Caki2 (cell line): Measurements from ENCODE around the gene EML4. TPM values are rescaled to one million over a fixed set of nuclear protein-coding genes. Genes with fewer than 3 reads are reported as not detected.

Experiments
- DNase-seq: peaks from one replicate; pipeline ENCODE4 v3.0.0-alpha.2; 2015; ENCODE audit warnings: low read depth
- in situ Hi-C: cut with HindIII; loops from 2 replicates; pipeline ENCODE4 v1.10.0; 2016; ENCODE audit warnings: low sequenced_read_pairs, low pct_unique_long_range_greater_than_20kb, mixed read lengths
- total RNA-seq: library from RNA; depleted of rRNA; stranded (reverse); fragments of >200 nt; shearing (Covaris generic); gene quantifications from 2 replicates; pipeline ENCODE4 v1.2.3, GENCODE V29; 2014; ENCODE audit warnings: low replicate concordance

EML4 gene
- total RNA-seq, 1 experiment from 2014 or later, result 55.0 TPM

GRCh38 chr2:42135381-42136312 is 33.5 kb upstream of the EML4 start:
- DNase-seq, result no peak
- in situ Hi-C loops, result no loop called here

- in situ Hi-C loops, result no loop called here
- DNase-seq, result no peak
These were observed 32.4 kb upstream of the EML4 start for GRCh38 chr2:42136782-42137124.

DNA sequence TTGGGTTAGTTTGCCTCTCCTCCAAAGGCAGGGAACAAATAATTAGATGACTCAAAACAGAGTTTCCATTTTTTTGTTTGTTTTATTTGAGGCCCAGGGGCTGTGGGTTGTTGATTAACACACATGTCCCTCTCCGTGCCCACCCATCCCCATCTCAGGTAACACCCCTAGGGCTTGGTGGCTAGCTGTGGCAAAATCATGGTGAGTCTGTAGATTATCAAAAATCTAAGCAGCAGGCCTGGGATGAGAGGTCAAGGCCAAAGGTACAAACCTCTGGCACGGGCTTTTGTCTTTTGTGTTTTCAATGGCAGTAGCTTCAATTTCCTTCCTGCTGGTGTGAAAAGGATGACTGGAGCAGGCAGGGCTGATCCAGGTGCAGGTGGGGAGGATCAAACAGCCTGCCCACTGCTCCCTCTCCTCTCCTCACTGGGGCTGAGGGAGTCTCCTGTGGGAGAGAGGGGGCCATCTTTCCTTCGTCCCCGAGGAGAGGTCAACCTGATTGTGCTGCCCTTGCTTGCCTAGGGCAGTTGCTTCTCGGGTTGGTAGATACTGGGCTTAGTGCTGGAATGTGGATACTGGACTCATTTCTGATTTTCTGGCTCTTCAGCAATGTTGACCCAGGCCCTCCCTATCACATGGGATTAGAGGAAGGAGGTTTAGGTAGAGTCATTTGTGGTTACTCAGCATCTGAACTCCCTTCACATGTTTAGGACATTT is 31.9 kb upstream of the EML4 start:
- in situ Hi-C loops, result no loop called here
- peak; percentile 91 for DNase-seq

- DNase-seq, result peak; percentile 92
- in situ Hi-C loops, result no loop called here
These were observed 30.8 kb upstream of the EML4 start for GRCh38 chr2:42138163-42139015.

- in situ Hi-C loops, result no loop called here
- DNase-seq, result no peak
These were observed 30.1 kb upstream of the EML4 start for GRCh38 chr2:42139101-42139500.

GRCh38 chr2:42140496-42140895 is 28.7 kb upstream of the EML4 start:
- DNase-seq, result no peak
- in situ Hi-C loops, result no loop called here

DNA sequence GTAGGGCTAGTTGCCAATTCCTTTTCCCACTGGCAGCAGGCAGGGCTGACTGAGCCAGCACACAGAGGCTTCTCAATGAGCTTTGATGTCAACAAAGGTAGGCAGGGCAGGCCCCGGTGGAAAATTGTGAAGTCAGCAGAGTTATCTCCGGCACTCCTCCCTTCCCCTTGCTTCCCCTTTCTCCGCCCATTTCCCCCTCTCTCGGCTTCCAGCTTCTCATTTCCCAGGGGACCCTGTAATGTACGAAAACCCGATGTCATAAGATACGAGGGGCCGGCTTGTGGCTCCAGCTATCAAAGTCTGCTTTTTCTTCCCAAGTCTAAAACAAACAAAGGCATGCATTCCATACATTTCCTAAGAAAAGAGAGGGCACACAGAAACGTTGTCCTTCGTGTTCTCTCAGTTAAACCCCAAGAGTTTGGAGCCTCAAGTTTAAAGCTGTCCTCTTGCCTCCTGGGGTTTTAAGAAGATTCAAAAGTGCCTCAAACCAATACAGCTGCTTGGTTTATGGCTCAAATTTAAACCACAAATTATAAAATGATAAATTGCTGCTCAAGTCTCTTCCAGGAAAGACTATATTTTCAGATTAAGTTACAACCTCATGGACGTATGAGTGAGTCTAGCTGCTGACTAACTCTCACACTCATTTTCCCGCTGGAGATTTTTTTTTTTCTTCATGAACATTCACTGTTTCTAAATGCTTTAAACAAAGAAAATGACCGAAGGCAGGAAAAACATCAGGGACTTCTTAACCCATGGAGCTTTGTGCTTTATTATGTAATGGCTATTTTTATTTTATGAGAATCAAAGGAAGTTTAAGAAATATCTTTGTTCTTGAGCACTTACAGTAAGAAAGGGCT is 27.2 kb upstream of the EML4 start:
- in situ Hi-C loops, result no loop called here
- DNase-seq, result peak; percentile 54

DNA sequence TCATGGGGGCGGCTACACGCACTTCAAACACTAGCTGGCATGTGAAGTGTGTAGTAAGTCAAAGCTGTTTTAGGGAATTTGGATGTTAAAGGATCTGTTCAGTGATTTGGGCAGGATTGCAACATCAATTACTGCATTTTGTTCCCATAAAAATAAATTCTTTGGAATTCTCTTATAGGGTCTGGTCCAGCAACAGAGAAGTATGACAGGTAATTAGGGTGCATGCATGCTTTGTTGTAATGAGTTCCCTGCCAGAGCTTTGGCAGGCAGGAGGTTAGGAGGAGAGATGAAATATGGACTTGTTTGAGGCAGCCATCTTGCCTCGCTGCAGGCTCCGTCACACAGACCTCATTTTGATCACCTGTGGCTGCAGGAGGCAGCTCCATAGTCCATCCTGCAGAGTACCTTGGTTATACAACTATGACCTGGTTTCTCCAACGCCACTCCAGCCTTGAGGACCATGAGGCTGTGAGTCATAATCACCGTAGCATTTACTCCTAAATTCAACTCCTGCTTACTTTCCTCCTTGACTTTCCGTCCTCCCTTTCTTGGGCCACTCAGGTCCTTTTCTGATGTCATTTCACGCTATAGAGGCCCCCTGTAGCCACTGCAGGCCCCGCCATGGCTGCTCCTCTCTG is 26.5 kb upstream of the EML4 start:
- in situ Hi-C loops, result no loop called here
- DNase-seq, result peak; percentile 51

DNA sequence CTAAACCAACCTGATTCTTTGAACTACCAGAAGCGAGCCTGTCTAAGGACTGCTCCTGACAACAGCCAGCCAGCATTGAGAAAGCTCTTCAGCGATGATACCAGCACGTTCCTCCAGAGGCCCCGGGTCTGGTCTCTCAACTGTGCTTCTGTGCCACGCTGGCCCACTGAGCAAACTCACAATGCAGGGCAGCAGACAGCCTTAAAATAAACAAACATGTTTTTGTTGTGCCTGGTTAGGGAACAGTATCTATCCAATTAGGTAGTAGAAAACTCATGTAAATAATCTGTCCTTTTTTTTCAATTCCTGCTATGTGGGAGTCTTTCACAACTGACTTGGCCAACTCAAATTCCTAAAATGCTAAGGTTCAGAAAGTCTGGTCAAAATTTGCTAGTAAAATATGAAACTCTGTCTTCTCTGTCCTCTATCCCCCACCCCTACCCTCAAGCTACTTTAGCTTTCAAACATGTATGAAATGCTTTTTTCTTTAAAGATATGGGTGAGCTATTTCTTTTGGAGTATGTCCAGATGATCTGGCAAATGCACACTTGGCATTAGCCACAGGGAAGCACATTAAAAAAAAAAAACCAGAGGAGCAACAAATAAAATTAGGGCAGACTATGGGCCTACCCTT is 21.4 kb upstream of the EML4 start:
- no peak for DNase-seq
- in situ Hi-C loops, result no loop called here

DNA sequence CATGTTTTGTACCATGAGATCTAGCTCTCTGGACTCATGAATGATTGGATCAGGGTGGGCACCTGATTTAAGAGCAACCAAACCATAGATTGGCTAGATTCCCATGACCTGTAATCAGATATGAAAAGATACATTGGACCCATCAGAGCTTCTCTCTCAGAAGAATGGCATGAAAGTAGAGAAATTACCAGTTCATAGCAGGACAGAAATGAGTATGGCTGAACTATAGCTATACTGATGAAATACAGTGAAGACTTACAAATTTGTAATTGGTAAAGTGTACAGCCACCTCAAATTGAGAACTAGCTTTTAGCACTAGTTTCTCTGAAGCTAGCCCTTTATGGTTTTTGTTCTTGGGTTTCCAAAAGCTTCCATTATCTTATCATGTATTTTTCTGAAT is 19.0 kb upstream of the EML4 start:
- in situ Hi-C loops, result no loop called here
- DNase-seq, result no peak

GRCh38 chr2:42153944-42154581 is 15.1 kb upstream of the EML4 start:
- no peak for DNase-seq
- in situ Hi-C loops, result no loop called here

GRCh38 chr2:42156721-42157120 is 12.4 kb upstream of the EML4 start:
- no peak for DNase-seq
- in situ Hi-C loops, result no loop called here

GRCh38 chr2:42161444-42161843 is 7.7 kb upstream of the EML4 start:
- DNase-seq, result no peak
- in situ Hi-C loops, result no loop called here

- in situ Hi-C loops, result no loop called here
- DNase-seq, result no peak
These were observed 5.6 kb upstream of the EML4 start for GRCh38 chr2:42163444-42164045.

DNA sequence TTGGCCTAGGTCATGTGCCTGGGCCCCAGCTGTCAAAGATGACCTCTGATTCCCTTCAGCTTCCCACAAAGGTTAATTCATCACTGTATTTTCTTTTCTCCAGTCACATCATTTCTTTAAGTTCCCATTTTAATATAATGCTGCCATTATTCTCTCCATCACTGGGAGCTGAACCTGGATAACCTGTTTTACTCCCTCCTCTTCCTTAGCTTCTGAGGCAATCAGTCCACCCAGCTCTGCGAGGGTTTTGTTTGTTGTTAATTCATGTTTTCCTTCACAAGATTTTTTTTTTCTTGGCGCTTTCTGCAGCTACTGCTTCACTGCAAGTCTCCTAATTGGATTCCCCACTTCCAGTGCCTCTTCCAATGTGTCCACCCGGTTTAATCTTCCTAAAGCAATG is 5.1 kb upstream of the EML4 start:
- no peak for DNase-seq
- in situ Hi-C loops, result no loop called here

DNA sequence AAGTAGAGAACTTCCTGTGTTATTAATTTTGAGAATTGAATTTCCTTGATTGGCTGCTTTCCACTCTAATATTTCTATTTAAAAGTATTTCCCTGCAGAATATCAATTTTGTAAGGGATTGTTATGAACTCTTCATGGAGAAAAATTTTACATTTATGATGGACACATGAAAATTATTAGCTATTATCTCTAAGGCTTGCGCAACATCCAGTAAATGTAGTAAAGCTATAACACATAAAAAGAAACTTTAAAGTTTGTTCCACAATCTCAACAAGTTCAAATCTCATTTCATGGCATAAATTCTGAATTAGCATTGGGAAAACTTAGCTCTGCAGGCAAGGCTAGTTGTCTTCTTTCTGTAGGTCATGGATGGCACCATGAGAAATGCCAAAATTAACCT is 4.2 kb upstream of the EML4 start:
- in situ Hi-C loops, result no loop called here

More for the DNA sequence above, 4.2 kb upstream of the EML4 start:
- no peak for DNase-seq
